ENCODE results near the gene KDM6B.

KDM6B gene

GRCh38 chr17:7842380-7843256, 8.6 kb downstream of the KDM6B start:
- peak; percentile 81 for DNase-seq

DNA sequence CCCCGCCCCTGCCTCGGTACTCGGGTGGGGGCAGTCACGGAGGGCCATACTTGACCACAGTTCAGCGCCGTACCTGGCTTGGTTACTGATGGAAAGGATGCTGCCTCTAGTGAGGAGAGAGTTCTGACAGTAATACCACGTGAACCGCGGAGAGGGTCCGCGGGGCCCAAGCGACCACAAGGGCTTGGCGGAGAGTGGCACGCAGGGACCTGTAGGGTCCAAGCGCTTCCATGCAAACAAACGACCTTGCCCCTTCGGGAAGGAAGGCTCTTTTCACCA, 9.2 kb downstream of the KDM6B start:
- no peak for DNase-seq

- DNase-seq = peak; percentile 83
These were observed 9.7 kb downstream of the KDM6B start for GRCh38 chr17:7843536-7844291.

DNA sequence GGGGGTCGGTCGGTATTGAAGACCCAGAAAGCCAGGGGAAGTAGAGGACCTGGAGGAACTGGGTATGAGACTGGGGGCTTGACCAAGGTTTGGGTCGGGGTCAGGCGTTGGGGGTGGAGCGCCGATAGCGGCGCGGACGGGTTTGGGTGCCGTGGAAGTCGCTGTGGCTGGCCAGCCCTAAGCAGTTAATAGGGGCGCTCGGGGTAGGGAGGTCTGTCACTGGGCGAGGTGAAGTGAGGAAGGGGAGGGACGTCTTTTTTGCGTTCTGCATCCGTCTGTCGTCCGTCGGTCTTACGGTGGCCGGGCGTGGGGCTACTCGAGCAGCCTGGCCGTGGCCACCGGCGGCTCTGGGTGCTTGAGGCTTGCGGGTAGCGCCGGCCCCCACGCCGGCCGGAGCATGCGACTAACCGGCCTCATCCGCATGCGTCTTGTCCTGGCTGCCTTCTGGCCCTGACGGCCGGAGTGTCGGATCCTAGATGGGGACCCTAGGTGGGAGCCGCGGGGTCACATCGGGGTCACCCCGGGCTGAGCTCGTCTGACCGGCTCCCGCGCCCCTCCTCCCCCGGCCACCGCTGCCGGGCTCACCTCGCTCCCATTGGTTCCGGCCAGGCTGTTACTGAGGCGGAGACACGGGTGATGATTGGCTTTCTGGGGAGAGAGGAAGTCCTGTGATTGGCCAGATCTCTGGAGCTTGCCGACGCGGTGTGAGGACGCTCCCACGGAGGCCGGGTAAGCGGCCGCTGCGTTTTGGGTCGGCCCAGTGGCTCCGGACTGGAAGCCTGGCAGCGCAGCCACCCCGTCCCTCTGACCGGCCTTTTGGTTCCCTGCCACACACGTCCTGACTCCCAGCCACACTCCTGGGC, 10.5 kb downstream of the KDM6B start:
- DNase-seq = peak; percentile 89

DNA sequence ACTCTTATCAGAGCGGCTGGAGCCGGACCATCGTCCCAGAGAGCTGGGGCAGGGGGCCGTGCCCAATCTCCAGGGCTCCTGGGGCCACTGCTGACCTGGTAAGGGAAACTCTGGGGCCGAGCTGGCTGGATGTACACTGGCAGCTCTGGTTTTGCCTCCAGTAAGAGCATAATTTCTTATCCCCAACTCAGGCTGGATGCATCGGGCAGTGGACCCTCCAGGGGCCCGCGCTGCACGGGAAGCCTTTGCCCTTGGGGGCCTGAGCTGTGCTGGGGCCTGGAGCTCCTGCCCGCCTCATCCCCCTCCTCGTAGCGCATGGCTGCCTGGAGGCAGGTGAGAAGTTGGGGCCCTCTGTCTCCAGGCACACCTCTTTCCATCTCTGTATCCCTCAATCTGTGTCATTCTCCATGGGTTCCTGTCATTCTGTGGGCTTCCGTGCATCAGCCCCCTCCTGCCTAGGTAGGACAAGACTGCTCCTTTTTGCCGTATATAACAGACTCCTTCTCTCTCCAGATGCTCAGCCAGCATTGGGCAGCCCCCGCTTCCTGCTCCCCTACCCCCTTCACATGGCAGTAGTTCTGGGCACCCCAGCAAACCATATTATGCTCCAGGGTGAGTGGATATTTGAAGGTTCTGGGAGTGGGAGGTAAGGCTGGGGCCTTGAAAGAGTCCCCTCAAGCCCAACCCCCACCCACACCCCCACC, 11.5 kb downstream of the KDM6B start:
- no peak for DNase-seq

- DNase-seq = no peak
These were observed 12.2 kb downstream of the KDM6B start for GRCh38 chr17:7846063-7846735.

DNA sequence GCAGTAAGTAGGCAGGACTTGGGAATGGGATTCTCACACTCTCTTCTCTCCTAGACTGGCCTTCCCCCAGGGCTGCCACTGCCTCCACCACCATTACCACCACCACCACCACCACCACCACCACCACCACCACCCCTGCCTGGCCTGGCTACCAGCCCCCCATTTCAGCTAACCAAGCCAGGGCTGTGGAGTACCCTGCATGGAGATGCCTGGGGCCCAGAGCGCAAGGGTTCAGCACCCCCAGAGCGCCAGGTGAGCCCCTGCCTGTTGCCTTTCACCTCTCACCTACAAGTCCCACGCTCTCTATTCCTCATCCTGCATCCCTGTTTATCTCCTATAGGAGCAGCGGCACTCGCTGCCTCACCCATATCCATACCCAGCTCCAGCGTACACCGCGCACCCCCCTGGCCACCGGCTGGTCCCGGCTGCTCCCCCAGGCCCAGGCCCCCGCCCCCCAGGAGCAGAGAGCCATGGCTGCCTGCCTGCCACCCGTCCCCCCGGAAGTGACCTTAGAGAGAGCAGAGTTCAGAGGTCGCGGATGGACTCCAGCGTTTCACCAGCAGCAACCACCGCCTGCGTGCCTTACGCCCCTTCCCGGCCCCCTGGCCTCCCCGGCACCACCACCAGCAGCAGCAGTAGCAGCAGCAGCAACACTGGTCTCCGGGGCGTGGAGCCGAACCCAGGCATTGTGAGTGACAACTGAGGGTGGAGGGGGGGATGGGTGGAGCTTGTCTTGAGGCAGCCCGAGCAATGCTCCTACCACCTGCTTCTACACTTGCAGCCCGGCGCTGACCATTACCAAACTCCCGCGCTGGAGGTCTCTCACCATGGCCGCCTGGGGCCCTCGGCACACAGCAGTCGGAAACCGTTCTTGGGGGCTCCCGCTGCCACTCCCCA, 13.0 kb downstream of the KDM6B start:
- DNase-seq = no peak

- DNase-seq = no peak
These were observed 14.1 kb downstream of the KDM6B start for GRCh38 chr17:7848131-7848579.

DNA sequence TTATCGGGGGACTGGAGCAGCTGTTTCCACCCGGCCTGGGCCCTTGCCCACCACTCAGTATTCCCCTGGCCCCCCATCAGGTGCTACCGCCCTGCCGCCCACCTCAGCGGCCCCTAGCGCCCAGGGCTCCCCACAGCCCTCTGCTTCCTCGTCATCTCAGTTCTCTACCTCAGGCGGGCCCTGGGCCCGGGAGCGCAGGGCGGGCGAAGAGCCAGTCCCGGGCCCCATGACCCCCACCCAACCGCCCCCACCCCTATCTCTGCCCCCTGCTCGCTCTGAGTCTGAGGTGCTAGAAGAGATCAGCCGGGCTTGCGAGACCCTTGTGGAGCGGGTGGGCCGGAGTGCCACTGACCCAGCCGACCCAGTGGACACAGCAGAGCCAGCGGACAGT, 14.7 kb downstream of the KDM6B start:
- no peak for DNase-seq

DNA sequence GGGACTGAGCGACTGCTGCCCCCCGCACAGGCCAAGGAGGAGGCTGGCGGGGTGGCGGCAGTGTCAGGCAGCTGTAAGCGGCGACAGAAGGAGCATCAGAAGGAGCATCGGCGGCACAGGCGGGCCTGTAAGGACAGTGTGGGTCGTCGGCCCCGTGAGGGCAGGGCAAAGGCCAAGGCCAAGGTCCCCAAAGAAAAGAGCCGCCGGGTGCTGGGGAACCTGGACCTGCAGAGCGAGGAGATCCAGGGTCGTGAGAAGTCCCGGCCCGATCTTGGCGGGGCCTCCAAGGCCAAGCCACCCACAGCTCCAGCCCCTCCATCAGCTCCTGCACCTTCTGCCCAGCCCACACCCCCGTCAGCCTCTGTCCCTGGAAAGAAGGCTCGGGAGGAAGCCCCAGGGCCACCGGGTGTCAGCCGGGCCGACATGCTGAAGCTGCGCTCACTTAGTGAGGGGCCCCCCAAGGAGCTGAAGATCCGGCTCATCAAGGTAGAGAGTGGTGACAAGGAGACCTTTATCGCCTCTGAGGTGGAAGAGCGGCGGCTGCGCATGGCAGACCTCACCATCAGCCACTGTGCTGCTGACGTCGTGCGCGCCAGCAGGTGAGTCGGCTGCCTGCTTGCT, 15.2 kb downstream of the KDM6B start:
- DNase-seq = no peak

GRCh38 chr17:7849751-7850504, 15.9 kb downstream of the KDM6B start:
- DNase-seq = no peak

- DNase-seq = no peak
These were observed 16.9 kb downstream of the KDM6B start for GRCh38 chr17:7850701-7851437.

- peak; percentile 94 for DNase-seq
These were observed 17.6 kb downstream of the KDM6B start for GRCh38 chr17:7851438-7852261.

GRCh38 chr17:7852262-7852670, 18.2 kb downstream of the KDM6B start:
- DNase-seq = no peak

DNA sequence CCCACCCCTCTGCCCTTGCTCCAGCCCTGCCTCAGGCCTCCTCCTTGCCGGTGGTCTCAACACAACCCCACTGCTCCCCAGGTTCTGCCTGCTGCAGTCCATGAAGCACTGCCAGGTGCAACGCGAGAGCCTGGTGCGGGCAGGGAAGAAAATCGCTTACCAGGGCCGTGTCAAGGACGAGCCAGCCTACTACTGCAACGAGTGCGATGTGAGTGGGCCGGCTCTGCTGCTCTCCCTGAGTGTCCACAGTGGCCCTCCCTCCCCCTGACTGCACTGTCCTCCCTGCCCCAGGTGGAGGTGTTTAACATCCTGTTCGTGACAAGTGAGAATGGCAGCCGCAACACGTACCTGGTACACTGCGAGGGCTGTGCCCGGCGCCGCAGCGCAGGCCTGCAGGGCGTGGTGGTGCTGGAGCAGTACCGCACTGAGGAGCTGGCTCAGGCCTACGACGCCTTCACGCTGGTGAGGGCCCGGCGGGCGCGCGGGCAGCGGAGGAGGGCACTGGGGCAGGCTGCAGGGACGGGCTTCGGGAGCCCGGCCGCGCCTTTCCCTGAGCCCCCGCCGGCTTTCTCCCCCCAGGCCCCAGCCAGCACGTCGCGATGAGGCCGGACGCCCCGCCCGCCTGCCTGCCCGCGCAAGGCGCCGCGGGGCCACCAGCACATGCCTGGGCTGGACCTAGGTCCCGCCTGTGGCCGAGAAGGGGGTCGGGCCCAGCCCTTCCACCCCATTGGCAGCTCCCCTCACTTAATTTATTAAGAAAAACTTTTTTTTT, 19.1 kb downstream of the KDM6B start:
- no peak for DNase-seq

DNA sequence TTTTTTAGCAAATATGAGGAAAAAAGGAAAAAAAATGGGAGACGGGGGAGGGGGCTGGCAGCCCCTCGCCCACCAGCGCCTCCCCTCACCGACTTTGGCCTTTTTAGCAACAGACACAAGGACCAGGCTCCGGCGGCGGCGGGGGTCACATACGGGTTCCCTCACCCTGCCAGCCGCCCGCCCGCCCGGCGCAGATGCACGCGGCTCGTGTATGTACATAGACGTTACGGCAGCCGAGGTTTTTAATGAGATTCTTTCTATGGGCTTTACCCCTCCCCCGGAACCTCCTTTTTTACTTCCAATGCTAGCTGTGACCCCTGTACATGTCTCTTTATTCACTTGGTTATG, 19.6 kb downstream of the KDM6B start:
- DNase-seq = no peak

DNA sequence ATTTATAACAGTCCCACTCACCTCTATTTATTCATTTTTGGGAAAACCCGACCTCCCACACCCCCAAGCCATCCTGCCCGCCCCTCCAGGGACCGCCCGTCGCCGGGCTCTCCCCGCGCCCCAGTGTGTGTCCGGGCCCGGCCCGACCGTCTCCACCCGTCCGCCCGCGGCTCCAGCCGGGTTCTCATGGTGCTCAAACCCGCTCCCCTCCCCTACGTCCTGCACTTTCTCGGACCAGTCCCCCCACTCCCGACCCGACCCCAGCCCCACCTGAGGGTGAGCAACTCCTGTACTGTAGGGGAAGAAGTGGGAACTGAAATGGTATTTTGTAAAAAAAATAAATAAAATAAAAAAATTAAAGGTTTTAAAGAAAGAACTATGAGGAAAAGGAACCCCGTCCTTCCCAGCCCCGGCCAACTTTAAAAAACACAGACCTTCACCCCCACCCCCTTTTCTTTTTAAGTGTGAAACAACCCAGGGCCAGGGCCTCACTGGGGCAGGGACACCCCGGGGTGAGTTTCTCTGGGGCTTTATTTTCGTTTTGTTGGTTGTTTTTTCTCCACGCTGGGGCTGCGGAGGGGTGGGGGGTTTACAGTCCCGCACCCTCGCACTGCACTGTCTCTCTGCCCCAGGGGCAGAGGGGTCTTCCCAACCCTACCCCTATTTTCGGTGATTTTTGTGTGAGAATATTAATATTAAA, 20.2 kb downstream of the KDM6B start:
- DNase-seq = no peak

All from RPMI8226 (cell line).